Measurements from ENCODE around the gene KLHL22.

Gene KLHL22

GRCh38 chr22:20446383-20446970, 49.1 kb downstream of the KLHL22 start:
- no peak for DNase-seq (ENCODE audit: low spot score)

- DNase-seq (ENCODE audit: low spot score): no peak
Observed at GRCh38 chr22:20444325-20444724, 51.3 kb downstream of the KLHL22 start.

GRCh38 chr22:20442485-20443284, 52.9 kb downstream of the KLHL22 start:
- no peak for DNase-seq (ENCODE audit: low spot score)

- no peak for DNase-seq (ENCODE audit: low spot score)
Observed at GRCh38 chr22:20441631-20442484, 53.7 kb downstream of the KLHL22 start.

GRCh38 chr22:20440637-20441591, 54.7 kb downstream of the KLHL22 start:
- DNase-seq (ENCODE audit: low spot score): no peak

- DNase-seq (ENCODE audit: low spot score): no peak
Observed at GRCh38 chr22:20439928-20440575, 55.5 kb downstream of the KLHL22 start.

- DNase-seq (ENCODE audit: low spot score): no peak
Observed at GRCh38 chr22:20439556-20439927, 56.1 kb downstream of the KLHL22 start.

GRCh38 chr22:20438678-20439492, 56.7 kb downstream of the KLHL22 start:
- DNase-seq (ENCODE audit: low spot score): peak; percentile 83

GRCh38 chr22:20438427-20438677, 57.2 kb downstream of the KLHL22 start:
- DNase-seq (ENCODE audit: low spot score): no peak

- peak; percentile 68 for DNase-seq (ENCODE audit: low spot score)
Observed at GRCh38 chr22:20437613-20438426, 57.8 kb downstream of the KLHL22 start, which contains the start of gene SCARF2. Gene SCARF2 (minus strand): TSS chr22:20437825. CDS start chr22:20437754, 71 bp downstream.

- peak; percentile 68 for DNase-seq (ENCODE audit: low spot score)
Observed at GRCh38 chr22:20436768-20437612, 58.6 kb downstream of the KLHL22 start.

GRCh38 chr22:20436307-20436767, 59.3 kb downstream of the KLHL22 start:
- peak; percentile 72 for DNase-seq (ENCODE audit: low spot score)

GRCh38 chr22:20435436-20436306, 59.9 kb downstream of the KLHL22 start:
- no peak for DNase-seq (ENCODE audit: low spot score)

- DNase-seq (ENCODE audit: low spot score): no peak
Observed at GRCh38 chr22:20434773-20435172, 60.8 kb downstream of the KLHL22 start.

- no peak for DNase-seq (ENCODE audit: low spot score)
Observed at GRCh38 chr22:20434264-20434751, 61.3 kb downstream of the KLHL22 start.

GRCh38 chr22:20433686-20434241, 61.8 kb downstream of the KLHL22 start:
- DNase-seq (ENCODE audit: low spot score): no peak

- DNase-seq (ENCODE audit: low spot score): no peak
Observed at GRCh38 chr22:20433191-20433590, 62.4 kb downstream of the KLHL22 start.
